GM19238 (cell line): ENCODE measurements around the gene PPIF.

Source experiments
- DNase-seq: peaks from one replicate; pipeline ENCODE4 v3.0.0; 2011; ENCODE audit warnings: low spot score; ENCODE audit not compliant: insufficient read length

PPIF gene

DNA sequence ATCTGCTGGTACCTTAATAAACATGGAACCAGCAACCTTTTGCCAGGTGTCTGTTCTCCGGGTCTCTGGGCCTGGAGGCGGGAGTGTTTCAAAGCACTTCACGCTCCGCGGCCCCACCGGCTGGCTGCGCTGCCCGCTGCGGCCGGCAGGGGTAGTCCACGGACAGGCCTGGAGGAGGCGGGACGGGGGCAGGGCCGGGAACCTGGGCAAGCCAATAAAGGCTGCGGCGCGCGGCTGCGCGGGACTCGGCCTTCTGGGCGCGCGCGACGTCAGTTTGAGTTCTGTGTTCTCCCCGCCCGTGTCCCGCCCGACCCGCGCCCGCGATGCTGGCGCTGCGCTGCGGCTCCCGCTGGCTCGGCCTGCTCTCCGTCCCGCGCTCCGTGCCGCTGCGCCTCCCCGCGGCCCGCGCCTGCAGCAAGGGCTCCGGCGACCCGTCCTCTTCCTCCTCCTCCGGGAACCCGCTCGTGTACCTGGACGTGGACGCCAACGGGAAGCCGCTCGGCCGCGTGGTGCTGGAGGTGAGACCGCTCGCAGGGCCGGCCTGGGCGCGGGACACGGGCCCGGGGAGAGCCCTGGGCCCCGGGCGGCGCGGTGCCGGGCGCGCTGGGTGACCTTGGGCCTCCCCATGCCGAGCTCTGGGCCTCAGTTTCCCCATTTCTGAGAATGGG, at the start of gene PPIF:
PPIF (plus strand) TSS at position 244 of the 668 bp plus-strand sequence; CDS start at position 324, 80 bp downstream.
- peak; percentile 90 for DNase-seq

- no peak for DNase-seq
Measured at GRCh38 chr10:79298403-79299244, 48.6 kb upstream of the PPIF start.

GRCh38 chr10:79299397-79300241, 47.6 kb upstream of the PPIF start:
- no peak for DNase-seq

GRCh38 chr10:79300711-79301110, 46.6 kb upstream of the PPIF start:
- no peak for DNase-seq

GRCh38 chr10:79301754-79302530, 45.3 kb upstream of the PPIF start:
- no peak for DNase-seq

DNA sequence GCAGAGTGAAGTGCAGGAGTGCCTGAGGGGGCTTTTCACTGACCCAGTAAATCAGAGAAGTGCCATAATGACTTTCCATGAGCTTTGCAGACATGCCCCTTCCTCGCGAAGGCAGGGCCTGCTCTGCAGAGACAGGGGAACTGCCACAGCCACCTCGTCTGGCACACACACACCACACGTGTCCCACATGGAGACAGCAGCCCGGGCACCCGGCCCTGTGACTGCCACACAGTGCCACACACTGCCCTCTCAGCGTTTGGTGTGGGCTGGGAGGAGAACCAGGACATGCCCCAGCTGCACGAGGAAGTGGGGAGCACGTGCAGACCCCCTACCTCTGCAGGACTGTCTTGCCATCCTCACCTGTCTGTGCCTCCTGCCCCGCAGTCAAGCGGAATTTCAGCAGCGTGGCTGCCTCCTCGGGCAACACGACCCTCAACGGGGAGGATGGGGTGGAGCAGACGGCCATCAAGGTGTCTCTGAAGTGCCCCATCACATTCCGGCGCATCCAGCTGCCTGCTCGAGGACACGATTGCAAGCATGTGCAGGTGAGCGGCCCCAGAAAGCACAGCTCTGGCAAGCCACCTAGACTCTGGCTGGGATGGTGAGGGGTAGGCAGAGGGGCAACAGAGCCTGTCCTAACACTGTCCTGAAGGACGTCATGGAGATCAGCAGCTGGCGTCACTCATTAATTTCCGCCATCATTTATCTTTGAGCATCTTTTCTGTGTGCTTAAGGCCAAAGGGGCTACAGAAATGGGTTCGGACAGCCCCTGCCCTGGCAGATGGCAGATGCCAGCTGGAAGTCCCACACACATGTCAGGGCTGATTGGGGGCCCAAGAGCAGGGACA, 43.4 kb upstream of the PPIF start:
- no peak for DNase-seq

GRCh38 chr10:79304479-79305087, 42.7 kb upstream of the PPIF start:
- DNase-seq = no peak

DNA sequence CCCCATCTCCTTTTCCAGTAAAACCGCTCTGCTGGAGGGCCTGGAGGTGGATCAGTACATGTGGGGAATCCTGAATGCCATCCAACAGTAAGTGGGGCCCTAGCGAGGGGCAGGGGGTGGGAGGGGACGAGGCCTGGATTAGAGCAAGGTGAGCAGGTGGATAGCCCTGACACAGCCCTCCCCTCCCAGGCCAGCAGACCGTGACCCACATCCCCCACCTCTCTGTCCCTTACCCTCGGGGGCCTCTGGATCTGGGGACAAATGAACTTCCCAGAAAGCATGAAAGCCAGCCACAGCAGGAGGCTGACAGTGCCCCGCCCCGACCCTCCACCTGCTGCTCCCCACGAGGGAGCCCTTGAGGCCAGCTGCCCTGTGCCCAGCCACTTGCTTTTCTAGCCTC, 41.8 kb upstream of the PPIF start:
- no peak for DNase-seq

- DNase-seq = no peak
Measured at GRCh38 chr10:79305988-79306387, 41.3 kb upstream of the PPIF start.

DNA sequence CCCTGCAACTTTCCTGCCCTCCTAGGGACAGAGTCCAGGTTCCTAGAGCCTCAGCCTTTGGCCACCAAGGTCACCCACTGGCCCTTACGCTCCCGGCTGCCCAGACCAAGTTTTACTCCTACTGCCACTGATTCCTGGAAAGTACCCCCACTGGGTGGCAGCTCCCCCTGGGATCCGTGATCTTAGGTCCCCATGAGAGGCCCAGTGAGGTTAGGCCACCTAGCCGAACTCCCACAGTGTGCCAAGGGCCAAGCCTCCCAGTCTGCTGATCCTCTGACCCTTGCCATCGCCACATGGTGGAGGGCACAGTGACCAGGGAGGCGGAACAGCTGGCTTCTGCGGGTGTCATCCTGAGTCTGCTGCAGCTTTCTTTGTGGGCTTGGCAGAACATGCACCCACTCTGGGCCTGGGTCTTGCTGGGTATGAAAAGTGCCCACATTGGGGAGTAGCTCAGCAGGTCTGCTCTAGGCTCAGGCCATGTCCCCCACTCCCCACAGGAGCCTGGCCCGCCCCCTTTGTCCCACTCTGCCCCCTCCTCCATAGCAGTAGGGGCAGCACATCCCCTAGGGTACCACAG, 40.5 kb upstream of the PPIF start:
- no peak for DNase-seq

DNA sequence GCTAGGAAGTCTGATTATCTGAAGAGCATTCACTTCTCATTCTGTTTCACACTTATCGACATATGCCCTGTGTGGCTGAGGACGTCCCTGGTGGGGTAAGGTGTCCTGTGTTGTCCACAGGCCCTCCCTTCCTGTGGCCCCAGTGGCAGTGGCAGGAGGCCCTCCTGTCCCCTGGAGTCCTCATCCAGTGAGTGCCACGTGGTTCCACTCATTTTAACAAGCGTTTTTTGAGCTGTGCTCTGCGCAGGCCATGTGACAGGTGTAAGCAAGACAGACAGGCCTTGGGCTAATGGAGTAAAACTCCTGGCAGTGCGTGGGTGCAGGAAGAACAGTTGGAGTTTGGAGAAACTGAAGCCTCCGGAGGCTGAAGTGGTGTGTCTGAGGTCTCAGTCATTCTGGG, 39.3 kb upstream of the PPIF start:
- no peak for DNase-seq

- DNase-seq = no peak
Measured at GRCh38 chr10:79308969-79309665, 38.2 kb upstream of the PPIF start.

DNA sequence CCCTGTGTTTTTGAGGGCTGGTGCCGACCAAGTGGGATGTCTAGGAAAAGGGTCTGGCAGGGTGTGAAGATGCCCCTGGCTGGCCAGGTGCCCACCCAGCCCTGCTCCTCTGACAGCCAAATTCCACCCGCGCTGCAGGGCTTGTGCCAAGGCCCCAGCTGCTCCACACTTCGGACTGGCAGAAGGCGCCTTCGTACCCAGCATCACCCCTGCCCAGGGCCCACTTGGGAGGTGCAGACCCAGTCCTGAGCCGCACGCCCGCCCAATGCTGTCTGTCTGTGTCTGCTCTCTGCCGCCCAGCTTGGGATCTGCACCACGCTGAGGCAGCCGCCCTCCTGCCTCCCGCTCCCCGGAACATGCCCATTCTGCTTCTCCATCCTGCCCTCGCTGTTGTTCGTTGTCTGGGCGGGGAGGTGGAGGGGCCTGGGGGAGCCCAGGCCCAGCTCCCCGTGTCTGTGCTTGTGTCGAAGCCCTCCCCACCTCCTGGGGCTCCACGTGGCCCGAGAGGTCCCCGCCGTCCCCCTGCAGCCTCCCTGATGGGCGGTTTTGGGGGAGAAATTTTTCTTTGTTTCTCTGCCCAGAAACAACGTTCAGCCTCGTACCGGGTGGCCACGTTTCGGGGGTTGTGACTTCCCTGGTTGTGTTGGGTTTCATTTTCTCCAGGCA, 36.9 kb upstream of the PPIF start:
- DNase-seq = no peak

DNA sequence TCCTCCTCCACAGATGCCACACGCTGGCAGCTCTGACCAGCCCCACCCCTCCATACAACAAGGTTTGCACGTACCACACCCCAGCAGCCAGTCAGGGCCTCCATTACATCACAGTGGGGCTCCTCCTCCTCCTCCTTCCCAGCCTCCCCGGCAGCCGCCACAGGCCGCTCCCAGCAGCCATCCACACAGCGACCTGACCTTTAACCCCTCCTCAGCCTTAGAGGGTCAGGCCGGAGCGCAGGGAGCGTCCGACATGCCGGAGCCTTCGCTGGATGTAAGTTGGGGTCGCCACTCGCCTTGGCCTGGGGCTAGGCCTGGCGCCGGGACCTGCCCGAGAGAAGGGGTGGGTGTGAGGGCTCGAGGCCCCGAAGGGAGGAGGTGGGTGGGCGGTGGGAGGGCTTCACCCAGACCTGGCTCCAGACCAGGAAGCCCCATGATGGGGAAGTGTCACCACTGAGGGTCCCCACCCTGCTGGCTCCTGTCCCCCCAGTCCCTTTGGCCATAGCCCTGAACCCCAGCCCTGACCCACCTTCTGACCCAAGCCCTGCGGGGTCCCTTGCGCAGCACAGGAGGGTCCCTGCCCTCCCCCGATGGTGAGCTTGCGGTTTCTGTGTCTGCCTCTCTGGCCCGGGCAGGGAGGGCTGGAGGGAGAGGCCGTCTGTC, 36.2 kb upstream of the PPIF start:
- DNase-seq = no peak

DNA sequence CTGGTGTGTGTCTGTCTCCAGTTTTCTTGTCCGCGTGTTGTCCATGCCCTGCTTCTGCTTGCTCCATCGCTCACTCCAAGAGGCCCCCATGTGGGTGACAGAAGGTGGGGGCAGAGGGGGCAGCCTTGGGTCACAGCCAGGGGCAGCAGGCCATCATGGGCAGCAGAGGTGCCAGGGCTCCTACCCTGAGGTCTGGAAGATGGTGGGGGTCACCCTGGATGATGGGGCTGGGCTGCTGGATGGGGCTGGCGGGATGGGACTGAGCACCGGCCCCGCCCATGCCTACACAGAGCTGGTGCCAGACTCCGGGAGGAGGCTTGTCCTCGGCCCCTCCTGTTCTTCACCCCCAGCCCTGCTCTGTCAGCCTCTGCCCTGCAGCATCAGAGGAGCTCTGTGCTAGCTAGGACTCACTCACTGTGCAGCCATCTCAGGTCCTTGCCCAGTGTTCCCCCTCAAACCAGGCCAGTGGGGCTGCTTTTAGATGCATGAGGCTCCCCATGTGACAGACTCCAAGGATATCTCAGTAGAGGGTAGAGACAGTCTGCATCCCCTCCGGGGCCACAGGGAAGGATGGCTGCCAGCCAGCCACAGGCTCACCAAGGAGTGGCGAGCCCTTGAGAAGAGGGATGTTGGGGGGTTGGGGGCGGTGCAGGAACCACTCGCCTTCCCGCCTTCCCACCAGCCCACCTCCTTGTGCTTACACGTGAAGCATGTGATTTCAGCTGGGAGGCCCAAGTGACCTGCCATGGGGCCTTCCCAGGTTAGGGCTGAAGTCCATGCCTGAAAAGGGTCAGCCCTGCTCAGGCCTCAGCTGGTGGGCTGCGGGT, 35.5 kb upstream of the PPIF start:
- DNase-seq = no peak

DNA sequence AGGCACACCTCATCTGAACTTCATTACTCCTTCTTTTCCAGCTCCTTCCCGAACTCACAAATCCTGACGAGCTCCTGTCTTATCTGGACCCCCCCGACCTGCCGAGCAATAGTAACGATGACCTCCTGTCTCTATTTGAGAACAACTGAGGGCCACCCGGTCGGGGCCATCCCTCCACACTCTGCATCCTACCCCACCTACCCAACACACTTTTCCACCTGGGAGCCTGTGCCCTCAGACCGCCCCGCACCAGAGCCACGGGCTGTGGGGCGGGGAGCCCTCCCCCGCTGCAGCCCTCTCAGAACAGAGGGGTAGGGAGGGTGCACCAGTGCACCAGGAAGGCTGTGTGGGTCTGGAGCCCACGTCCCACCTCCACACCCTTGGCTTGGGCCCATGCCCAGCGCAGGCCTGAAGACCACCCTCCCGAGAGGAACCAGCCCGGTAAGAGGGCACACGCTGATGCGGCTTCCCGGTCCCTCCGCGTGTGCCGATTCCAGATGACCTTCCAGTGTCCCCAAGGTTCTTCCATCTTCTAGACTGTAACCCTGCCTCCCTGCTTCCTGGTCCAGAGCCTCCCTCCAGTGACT, 34.6 kb upstream of the PPIF start:
- no peak for DNase-seq
